DOHH2 (cell line): ENCODE measurements around the gene NFKBIL1.

Experiments used
- EZH2phosphoT487 ChIP-seq: fragments of 200-600 bp; sonication (generic); IDR thresholded peaks from 2 replicates; pipeline ENCODE4 v1.6.1; 2017; ENCODE audit warnings: borderline replicate concordance, mild to moderate bottlenecking, antibody characterized with exemption, low read length, moderate library complexity, mixed read lengths
- TF ChIP-seq, protein P1 (sequence below): fragments of 200-600 bp; sonication (generic); IDR thresholded peaks from one replicate; pipeline ENCODE4 v1.5.1; 2014; ENCODE audit warnings: antibody characterized with exemption, mild to moderate bottlenecking, low read depth, low read length; ENCODE audit not compliant: poor library complexity, severe bottlenecking

DNA sequence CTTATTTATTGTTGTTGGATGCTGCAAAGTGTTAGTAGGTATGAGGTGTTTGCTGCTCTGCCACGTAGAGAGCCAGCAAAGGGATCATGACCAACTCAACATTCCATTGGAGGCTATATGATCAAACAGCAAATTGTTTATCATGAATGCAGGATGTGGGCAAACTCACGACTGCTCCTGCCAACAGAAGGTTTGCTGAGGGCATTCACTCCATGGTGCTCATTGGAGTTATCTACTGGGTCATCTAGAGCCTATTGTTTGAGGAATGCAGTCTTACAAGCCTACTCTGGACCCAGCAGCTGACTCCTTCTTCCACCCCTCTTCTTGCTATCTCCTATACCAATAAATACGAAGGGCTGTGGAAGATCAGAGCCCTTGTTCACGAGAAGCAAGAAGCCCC, 37.4 kb upstream of the NFKBIL1 start:
- TF ChIP-seq, protein P1, sequence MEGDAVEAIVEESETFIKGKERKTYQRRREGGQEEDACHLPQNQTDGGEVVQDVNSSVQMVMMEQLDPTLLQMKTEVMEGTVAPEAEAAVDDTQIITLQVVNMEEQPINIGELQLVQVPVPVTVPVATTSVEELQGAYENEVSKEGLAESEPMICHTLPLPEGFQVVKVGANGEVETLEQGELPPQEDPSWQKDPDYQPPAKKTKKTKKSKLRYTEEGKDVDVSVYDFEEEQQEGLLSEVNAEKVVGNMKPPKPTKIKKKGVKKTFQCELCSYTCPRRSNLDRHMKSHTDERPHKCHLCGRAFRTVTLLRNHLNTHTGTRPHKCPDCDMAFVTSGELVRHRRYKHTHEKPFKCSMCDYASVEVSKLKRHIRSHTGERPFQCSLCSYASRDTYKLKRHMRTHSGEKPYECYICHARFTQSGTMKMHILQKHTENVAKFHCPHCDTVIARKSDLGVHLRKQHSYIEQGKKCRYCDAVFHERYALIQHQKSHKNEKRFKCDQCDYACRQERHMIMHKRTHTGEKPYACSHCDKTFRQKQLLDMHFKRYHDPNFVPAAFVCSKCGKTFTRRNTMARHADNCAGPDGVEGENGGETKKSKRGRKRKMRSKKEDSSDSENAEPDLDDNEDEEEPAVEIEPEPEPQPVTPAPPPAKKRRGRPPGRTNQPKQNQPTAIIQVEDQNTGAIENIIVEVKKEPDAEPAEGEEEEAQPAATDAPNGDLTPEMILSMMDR, result no peak
- no peak for TF ChIP-seq EZH2phosphoT487
